Adipocyte (in vitro differentiated cells): ENCODE measurements around the gene DOK6.

ENCODE experiments used
- DNase-seq: peaks from one replicate; pipeline ENCODE4 v3.0.0-alpha.2; 2015; ENCODE audit warnings: low read depth
- H3K27me3 ChIP-seq: replicated peaks from 2 replicates; pipeline ENCODE4 v1.7.0; 2013; ENCODE audit warnings: mild to moderate bottlenecking, low read length, moderate library complexity; ENCODE audit not compliant: control insufficient read depth, insufficient read depth
- H3K36me3 ChIP-seq: 2 replicates; pipeline ENCODE4 v1.7.0; 2013; ENCODE audit warnings: low read length, mild to moderate bottlenecking, moderate library complexity; ENCODE audit not compliant: control insufficient read depth, insufficient read depth, severe bottlenecking
- H3K4me1 ChIP-seq: 2 replicates; pipeline ENCODE4 v1.7.0; 2013; ENCODE audit warnings: mild to moderate bottlenecking, low read length, moderate library complexity; ENCODE audit not compliant: control insufficient read depth, insufficient read depth
- H3K4me3 ChIP-seq: 2 replicates; pipeline ENCODE4 v1.7.0; 2013; ENCODE audit warnings: mild to moderate bottlenecking, low read length, moderate library complexity
- H3K9ac ChIP-seq: 2 replicates; pipeline ENCODE4 v1.7.0; 2013; ENCODE audit warnings: mild to moderate bottlenecking, low read length, moderate library complexity
- H3K9me3 ChIP-seq: 2 replicates; pipeline ENCODE4 v1.7.0; 2013; ENCODE audit warnings: mild to moderate bottlenecking, low read length, moderate library complexity; ENCODE audit not compliant: control insufficient read depth

The DOK6 gene

DNA sequence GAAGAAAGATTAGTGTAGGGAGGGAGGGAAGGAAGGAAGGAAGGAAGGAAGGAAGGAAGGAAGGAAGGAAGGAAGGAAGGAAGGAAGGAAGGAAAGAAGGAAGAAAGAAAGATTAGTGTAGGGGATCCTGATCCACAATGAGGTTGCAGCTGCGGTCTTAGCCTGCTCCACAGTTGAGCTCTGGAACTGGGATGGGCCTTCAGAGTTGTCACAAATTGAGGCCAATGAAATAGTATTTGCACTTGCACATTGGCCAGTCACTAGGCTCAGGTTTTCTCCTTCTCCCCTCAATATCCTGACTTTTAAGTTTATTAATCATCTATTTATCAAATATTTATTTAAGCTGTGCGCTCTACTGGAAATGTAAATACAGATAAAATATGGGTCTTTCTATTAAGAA lies 34.3 kb downstream of the DOK6 start:
- Histone ChIP-seq H3K4me3 (no peak overlapping the region), H3K9me3 (peaks cover 9% of the 10 kb centered on the region), H3K4me1 (no peaks in the 10 kb centered on the region), H3K36me3 (no peaks in the 10 kb centered on the region), H3K27me3 (no peaks in the 10 kb centered on the region), H3K9ac (no peak overlapping the region)
- no peak for DNase-seq

DNA sequence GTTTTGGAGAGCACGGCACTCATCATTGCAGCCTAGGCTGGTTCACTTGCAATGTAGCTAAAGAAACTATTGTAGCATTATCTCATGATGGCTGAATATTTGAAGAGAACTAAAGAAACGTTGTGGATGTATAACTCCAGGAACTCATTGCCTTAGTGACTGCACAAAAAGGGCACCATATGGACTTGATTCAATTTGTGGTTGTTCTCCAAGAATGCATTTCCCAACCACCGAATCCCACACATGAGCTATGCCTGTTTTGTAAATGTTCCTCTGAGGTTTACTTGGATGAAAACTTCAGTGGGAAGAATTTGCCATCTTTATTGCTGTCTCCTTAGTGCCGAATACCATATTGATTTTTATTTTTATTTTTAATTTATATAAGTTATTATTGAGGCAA lies 43.5 kb downstream of the DOK6 start:
- H3K27me3 ChIP-seq, result no peaks in the 10 kb centered on the region
- peak; percentile 91 for DNase-seq
- H3K4me1 ChIP-seq, result peaks cover 6% of the 10 kb centered on the region
- H3K9ac ChIP-seq, result no peak overlapping the region
- H3K9me3 ChIP-seq, result peaks cover 2% of the 10 kb centered on the region
- H3K4me3 ChIP-seq, result no peak overlapping the region
- no peaks in the 10 kb centered on the region for H3K36me3 ChIP-seq

DNA sequence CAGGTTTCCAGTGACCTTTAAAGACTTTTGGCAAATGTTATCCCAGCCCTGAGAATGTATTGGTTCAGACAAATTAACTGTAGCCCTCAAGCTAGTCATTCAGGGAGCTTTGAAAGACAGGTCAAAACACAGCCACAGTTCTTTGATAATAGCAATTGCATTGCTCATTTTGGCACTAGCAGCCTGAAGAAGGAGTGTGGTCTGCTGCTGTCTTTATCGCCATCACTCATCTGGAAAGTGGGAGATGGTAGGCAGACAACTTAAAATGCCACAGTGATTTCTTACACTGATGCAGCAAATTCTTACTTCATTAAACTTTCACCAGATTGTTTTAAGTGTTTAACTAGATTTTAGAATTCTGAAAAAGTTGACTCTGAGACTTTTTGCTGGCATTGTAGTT lies 47.2 kb downstream of the DOK6 start:
- Histone ChIP-seq H3K36me3 (no peaks in the 10 kb centered on the region), H3K4me1 (peaks cover 6% of the 10 kb centered on the region), H3K9me3 (no peaks in the 10 kb centered on the region), H3K27me3 (no peaks in the 10 kb centered on the region), H3K9ac (no peak overlapping the region), H3K4me3 (no peak overlapping the region)
- DNase-seq, result no peak

DNA sequence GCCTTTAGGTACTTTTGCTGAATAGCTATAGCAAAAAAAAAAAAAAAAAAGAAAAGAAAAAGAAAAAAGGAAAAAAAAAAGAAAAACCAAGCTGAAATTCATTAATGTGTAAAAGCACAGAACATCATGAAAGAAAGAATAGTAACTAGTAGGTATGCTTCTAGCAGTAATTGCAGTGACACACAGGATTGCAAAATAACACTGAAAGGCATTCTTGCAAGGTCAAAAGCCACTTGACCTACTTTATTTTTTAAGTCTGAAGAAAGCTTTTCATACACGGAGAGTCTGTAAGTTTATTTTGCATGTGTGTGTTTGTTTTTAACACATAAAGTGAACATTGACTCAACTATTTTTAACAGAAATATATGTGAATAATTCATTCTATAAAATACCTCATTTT lies 54.4 kb downstream of the DOK6 start:
- H3K9ac ChIP-seq, result no peak overlapping the region
- H3K9me3 ChIP-seq, result no peaks in the 10 kb centered on the region
- peaks cover 6% of the 10 kb centered on the region for H3K4me1 ChIP-seq
- H3K4me3 ChIP-seq, result no peak overlapping the region
- H3K27me3 ChIP-seq, result no peaks in the 10 kb centered on the region
- DNase-seq, result peak; percentile 76
- H3K36me3 ChIP-seq, result no peaks in the 10 kb centered on the region

DNA sequence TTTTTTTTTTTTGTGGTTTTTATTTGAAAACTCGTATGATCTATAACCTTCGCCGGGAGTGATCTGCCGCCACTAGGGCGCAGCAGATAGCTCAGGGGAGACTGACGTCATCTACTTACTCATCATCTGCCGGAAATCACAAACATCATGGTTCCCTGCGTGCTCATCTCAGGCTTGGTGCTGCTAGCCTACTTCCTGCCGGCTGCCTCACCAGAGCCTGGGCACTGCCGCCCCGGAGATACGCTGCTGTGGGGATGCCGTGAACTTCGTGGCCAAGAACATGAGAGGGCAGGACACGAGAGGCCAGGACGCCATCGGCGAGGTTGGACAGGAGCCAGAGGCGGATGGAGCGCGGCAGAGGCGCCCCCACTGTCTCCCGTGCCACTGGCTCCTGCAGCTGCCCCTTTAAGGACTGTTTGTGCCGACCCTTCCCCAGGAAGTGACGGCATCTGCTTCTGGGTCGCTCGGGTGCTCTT lies 68.8 kb downstream of the DOK6 start:
- no peak overlapping the region for H3K4me3 ChIP-seq
- H3K4me1 ChIP-seq, result no peaks in the 10 kb centered on the region
- no peak for DNase-seq
- H3K36me3 ChIP-seq, result no peaks in the 10 kb centered on the region
- H3K9me3 ChIP-seq, result no peaks in the 10 kb centered on the region
- H3K9ac ChIP-seq, result no peak overlapping the region
- H3K27me3 ChIP-seq, result no peaks in the 10 kb centered on the region

DNA sequence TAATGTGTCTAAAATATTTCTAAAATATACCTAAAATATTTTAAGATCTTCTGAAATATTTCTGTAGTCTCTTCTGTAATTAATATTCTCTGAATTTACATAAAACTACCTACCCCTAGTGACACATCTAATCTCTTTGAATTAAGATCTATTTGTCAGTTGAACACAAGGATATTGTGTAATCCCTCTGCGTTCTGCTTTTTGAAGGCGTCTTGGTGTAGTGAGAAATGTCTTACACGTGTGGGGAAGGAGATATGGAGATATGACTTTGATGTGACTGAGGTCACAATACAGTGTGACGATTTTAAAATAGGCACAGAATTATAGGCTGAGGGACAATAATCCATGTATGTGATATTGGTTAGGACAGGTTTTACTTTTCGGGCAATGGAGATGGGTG lies 79.8 kb downstream of the DOK6 start:
- H3K36me3 ChIP-seq, result no peaks in the 10 kb centered on the region
- DNase-seq, result no peak
- no peaks in the 10 kb centered on the region for H3K27me3 ChIP-seq
- no peaks in the 10 kb centered on the region for H3K9me3 ChIP-seq
- no peak overlapping the region for H3K4me3 ChIP-seq
- H3K9ac ChIP-seq, result no peak overlapping the region
- H3K4me1 ChIP-seq, result peaks cover 6% of the 10 kb centered on the region

DNA sequence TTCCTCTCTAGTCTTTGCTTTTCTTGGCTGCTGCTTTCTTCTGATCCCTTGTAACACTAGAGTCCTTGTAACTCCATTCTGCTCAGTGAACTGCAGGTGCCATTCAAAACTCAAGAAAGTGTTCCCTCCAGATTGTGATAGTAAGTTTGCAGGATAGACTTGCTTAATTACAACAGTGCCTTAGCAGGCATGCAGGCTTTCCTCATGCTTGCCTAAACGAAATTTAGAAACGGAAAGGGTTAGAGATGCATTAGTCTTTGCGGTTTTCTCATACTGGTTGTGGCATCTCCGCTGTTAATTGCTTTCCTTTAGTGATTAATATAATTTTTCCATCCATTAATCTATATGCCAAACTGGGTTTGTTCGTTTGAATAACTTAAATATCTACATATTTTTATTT lies 82.9 kb downstream of the DOK6 start:
- Histone ChIP-seq H3K4me3 (no peak overlapping the region), H3K36me3 (no peaks in the 10 kb centered on the region), H3K4me1 (peaks cover 6% of the 10 kb centered on the region), H3K27me3 (no peaks in the 10 kb centered on the region), H3K9me3 (no peaks in the 10 kb centered on the region), H3K9ac (no peak overlapping the region)
- no peak for DNase-seq

DNA sequence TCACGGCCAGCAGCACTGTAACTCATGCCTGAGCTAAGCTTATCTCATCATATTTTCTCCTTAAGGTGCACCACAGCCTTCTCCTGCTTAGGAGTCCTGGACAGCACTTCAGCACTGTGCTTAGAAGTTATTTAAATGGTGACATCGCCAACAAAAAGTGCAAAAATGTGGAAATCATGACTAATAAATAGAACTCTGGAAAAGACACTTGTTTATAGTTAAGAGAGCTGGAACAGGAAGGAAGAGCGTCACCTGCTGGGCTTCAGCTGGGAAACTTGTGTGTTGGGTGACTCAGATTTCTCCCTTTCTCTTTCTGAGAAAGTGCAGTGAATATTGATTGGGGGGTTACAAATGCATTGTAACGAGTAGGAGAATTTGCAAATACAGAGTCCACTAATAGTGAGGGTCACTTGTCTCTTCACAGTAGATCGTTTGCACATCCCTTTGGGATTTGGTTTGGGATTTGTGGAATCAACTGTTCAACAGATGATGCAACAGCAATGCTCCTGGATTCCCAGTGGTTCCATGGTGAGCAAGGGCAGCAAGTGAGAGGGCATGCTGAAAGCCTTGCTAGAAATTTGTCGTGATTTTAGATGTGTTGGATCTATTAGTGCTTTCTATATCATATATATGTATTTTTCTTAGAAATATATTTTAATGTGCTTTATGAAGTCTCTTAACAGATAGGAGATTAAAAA lies 84.2 kb downstream of the DOK6 start:
- no peak overlapping the region for H3K9ac ChIP-seq
- no peaks in the 10 kb centered on the region for H3K27me3 ChIP-seq
- DNase-seq, result peak; percentile 10
- H3K36me3 ChIP-seq, result no peaks in the 10 kb centered on the region
- H3K9me3 ChIP-seq, result no peaks in the 10 kb centered on the region
- H3K4me3 ChIP-seq, result no peak overlapping the region
- peaks cover 6% of the 10 kb centered on the region for H3K4me1 ChIP-seq

DNA sequence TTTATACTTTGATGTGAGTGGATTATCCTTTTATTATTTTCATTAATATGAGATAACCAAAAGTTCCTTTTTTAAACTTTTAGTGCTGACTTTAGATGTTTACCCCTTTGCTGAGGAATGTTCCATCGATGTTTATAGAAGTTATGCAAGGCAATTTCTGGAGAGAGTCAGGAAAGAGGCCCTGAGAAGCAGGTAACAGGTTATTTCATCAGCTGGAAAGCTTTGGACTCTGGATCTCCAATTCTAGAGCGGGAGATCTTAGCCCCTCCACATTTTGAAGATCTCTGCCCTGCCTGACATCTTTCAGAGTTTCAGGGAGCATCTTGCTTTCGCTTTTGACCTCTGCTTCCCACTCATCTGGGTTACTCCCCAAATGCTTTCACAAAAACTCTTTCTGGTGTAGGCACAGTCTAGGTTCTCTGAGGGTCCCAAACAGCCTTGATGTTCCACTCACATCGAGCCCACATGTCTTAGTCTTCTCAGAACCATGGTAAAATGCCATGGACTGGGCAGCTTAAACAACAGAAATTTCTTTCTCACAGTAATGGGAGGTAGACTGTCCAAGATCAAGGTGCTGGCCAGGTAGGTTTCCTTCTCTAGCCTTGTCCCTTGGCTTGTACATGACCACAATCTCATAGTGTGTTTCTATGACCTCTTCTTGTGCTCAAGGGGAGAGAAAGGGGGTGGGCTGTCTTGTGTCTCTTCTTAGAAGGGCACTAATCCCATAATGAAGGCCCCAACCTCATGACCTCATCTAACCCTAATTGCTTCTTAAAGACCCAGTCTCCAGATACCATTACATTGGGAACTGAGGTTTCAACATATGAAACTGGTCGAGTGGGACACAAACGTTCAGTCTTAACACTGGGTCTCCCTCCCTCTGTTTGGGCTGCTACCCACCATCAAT lies 87.1 kb downstream of the DOK6 start:
- DNase-seq, result no peak
- peaks cover 6% of the 10 kb centered on the region for H3K4me1 ChIP-seq
- H3K9ac ChIP-seq, result no peak overlapping the region
- no peaks in the 10 kb centered on the region for H3K27me3 ChIP-seq
- no peaks in the 10 kb centered on the region for H3K36me3 ChIP-seq
- H3K4me3 ChIP-seq, result no peak overlapping the region
- no peaks in the 10 kb centered on the region for H3K9me3 ChIP-seq

DNA sequence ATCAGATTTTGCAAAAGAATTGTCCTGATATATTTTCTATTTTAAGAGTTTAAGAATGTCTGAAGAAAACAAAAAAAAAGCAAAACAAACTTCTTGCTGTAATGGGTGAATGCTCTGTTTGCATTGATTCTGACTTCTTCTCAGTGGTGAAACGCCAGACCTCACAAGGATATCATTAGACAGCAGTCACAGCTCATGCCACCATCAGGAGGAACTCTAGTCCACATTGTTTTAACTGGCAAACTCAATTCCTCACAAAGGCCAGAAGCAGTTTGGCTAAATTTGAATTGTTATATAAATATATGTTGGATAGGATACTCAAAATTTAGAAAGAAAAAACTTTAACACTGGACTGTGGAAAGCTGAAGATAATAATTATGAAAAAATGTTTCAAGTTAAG lies 89.4 kb downstream of the DOK6 start:
- no peak overlapping the region for H3K4me3 ChIP-seq
- H3K27me3 ChIP-seq, result no peaks in the 10 kb centered on the region
- H3K9me3 ChIP-seq, result no peaks in the 10 kb centered on the region
- H3K9ac ChIP-seq, result no peak overlapping the region
- no peaks in the 10 kb centered on the region for H3K4me1 ChIP-seq
- no peaks in the 10 kb centered on the region for H3K36me3 ChIP-seq
- peak; percentile 52 for DNase-seq

DNA sequence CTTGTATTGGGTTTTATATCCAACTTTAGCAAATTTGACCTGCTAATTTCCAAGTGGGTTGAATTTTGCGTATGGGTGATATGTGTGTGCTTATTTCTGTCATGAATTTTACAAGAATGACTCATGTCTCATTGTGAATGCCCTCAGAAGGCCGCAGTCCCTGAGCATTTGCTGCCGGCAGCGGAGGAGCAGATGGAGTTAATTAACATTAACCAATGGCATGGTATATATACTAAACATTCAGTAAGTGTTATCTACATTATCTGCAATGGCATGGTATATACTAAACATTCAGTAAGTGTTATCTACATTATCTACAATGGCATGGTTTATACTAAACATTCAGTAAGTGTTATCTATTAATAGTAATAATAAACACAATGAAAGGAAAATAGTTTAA lies 90.1 kb downstream of the DOK6 start:
- H3K4me1 ChIP-seq, result no peaks in the 10 kb centered on the region
- no peaks in the 10 kb centered on the region for H3K36me3 ChIP-seq
- peak; percentile 91 for DNase-seq
- no peak overlapping the region for H3K9ac ChIP-seq
- no peak overlapping the region for H3K4me3 ChIP-seq
- H3K27me3 ChIP-seq, result no peaks in the 10 kb centered on the region
- no peaks in the 10 kb centered on the region for H3K9me3 ChIP-seq
